Parathyroid adenoma (tissue), 2 donors: ENCODE measurements around the gene SYT7.

Source experiments
- H2AFZ ChIP-seq: fragments of 300-600 bp; sonication (generic); one replicate; pipeline ENCODE4 v1.7.0; 2017; ENCODE audit warnings: antibody characterized with exemption, mild to moderate bottlenecking
- H3K27ac ChIP-seq: fragments of 300-600 bp; sonication (generic); one replicate; pipeline ENCODE4 v1.7.0; 2017
- H3K27me3 ChIP-seq: fragments of 300-600 bp; sonication (generic); one replicate; pipeline ENCODE4 v1.7.0; 2017; ENCODE audit warnings: low read length; ENCODE audit not compliant: control insufficient read depth, insufficient read depth
- H3K36me3 ChIP-seq: fragments of 300-600 bp; sonication (generic); one replicate; pipeline ENCODE4 v1.7.0; 2017; ENCODE audit warnings: low read length; ENCODE audit not compliant: control insufficient read depth, insufficient read depth
- H3K4me1 ChIP-seq: fragments of 300-600 bp; sonication (generic); one replicate; pipeline ENCODE4 v1.7.0; 2017; ENCODE audit warnings: control low read depth
- H3K4me2 ChIP-seq: fragments of 300-600 bp; sonication (generic); one replicate; pipeline ENCODE4 v1.7.0; 2017; ENCODE audit warnings: low read length
- H3K4me3 ChIP-seq: fragments of 300-600 bp; sonication (generic); one replicate; pipeline ENCODE4 v1.7.0; 2017; ENCODE audit warnings: low read depth, low read length
- H3K79me2 ChIP-seq: fragments of 300-600 bp; sonication (generic); one replicate; pipeline ENCODE4 v1.7.0; 2017; ENCODE audit warnings: control low read depth
- H3K9ac ChIP-seq: fragments of 300-600 bp; sonication (generic); one replicate; pipeline ENCODE4 v1.7.0; 2017; ENCODE audit warnings: mild to moderate bottlenecking
- H3K9me3 ChIP-seq: fragments of 300-600 bp; sonication (generic); one replicate; pipeline ENCODE4 v1.7.0; 2017; ENCODE audit warnings: low read length; ENCODE audit not compliant: control insufficient read depth
- CTCF ChIP-seq: fragments of 300-600 bp; sonication (generic); IDR thresholded peaks from one replicate; pipeline ENCODE4 v1.7.0; 2017; ENCODE audit warnings: antibody characterized with exemption, mild to moderate bottlenecking
- donor health status: primary hyperparathyroidism.

SYT7 gene

DNA sequence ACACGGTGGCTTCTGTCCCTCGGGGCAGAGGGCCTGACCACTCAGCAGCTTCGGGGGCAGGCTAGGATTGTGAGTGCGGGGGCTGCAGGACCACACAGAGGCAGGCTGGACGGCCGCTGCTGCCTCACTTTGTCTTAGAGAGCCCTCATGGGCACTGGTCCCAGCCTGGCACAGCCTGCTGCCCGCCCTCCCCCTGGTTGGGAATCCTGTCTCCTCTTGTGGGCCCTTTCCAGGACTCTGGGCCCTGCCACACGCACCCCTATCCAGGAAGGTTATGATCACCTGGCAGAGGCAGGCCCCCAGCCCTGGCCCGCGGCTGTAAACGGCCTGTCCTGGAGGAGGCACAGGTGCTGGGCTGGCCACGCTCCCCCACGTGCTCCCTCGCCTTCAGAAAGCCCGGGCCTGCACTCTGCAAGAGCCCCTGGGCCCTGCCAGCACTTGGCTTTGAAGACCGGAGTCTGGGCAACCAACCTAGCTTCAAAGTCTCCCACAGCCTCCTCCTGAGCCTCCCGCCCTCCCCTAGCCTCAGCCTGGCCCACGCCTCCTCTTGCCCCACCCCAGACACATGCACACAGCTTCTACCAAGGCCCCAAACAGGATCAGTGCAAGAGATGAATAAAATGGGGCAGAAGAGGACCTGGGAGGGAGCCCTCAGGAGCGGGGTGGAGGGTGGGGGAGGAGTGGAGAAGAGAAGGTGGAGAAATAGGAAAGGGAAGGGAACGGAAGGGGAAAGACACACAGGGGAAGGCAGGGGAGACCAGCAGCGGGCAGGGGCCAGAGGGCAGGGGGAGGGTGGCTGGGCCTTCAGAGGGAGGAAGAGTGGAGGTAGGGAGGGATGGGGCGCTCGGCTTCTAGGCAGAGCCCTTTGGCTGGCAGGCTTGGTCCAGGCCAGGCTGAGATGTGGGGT, 31.0 kb downstream of the SYT7 start:
- Histone ChIP-seq H3K27me3 (no peaks in the 10 kb centered on the region), H3K79me2 (no peaks in the 10 kb centered on the region), H3K4me2 (no peak overlapping the region), H3K4me1 (peaks cover 3% of the 10 kb centered on the region), H3K9ac (no peak overlapping the region), H3K4me3 (no peak overlapping the region), H3K36me3 (no peaks in the 10 kb centered on the region), H3K27ac (no peak overlapping the region), H3K9me3 (no peaks in the 10 kb centered on the region), H2AFZ (no peak overlapping the region)
- no peak for TF ChIP-seq CTCF

- Histone ChIP-seq H3K79me2 (no peaks in the 10 kb centered on the region), H3K27me3 (no peaks in the 10 kb centered on the region), H3K27ac (no peak overlapping the region), H3K36me3 (no peaks in the 10 kb centered on the region), H3K4me3 (no peak overlapping the region), H2AFZ (no peak overlapping the region), H3K4me2 (no peak overlapping the region), H3K9me3 (no peaks in the 10 kb centered on the region), H3K4me1 (peaks cover 3% of the 10 kb centered on the region), H3K9ac (no peak overlapping the region)
- TF ChIP-seq CTCF, result no peak
These were observed 31.7 kb downstream of the SYT7 start for GRCh38 chr11:61549177-61549576.

DNA sequence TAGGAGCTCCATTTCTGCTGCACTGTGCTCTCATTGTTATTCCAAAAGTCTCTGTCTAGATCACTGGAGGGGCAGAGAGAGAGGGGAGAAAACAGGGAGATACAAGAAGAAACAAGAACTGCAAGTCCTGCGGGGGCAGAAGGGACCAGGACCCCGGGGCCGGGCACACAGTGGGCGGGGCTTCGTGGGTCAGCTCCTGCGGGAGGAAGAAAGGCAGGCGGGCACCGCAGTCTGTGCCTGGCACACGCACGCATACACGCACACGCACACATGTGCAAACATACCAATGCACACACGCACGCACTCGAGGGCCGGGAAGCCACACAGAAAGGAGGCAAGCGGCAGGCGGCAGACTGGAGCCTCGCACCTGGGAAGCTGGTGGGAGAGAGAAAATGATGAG, 33.6 kb downstream of the SYT7 start:
- Histone ChIP-seq H3K4me2 (no peak overlapping the region), H3K27me3 (no peaks in the 10 kb centered on the region), H3K4me3 (no peak overlapping the region), H3K79me2 (no peaks in the 10 kb centered on the region), H3K27ac (no peak overlapping the region), H3K4me1 (peaks cover 3% of the 10 kb centered on the region), H3K9me3 (no peaks in the 10 kb centered on the region), H3K36me3 (no peaks in the 10 kb centered on the region), H2AFZ (no peak overlapping the region), H3K9ac (no peak overlapping the region)
- TF ChIP-seq CTCF, result no peak

- H3K9me3 ChIP-seq, result no peaks in the 10 kb centered on the region
- no peak overlapping the region for H2AFZ ChIP-seq
- peaks cover 2% of the 10 kb centered on the region for H3K4me1 ChIP-seq
- H3K36me3 ChIP-seq, result no peaks in the 10 kb centered on the region
- TF ChIP-seq CTCF, result no peak
- no peak overlapping the region for H3K4me2 ChIP-seq
- no peak overlapping the region for H3K27ac ChIP-seq
- no peaks in the 10 kb centered on the region for H3K27me3 ChIP-seq
- H3K4me3 ChIP-seq, result no peak overlapping the region
- H3K9ac ChIP-seq, result no peak overlapping the region
- no peaks in the 10 kb centered on the region for H3K79me2 ChIP-seq
These were observed 34.2 kb downstream of the SYT7 start for GRCh38 chr11:61546663-61547062.

- no peaks in the 10 kb centered on the region for H3K79me2 ChIP-seq
- H3K27me3 ChIP-seq, result no peaks in the 10 kb centered on the region
- TF ChIP-seq CTCF, result no peak
- no peaks in the 10 kb centered on the region for H3K4me1 ChIP-seq
- H3K9ac ChIP-seq, result no peak overlapping the region
- H3K27ac ChIP-seq, result no peak overlapping the region
- no peak overlapping the region for H3K4me3 ChIP-seq
- H2AFZ ChIP-seq, result no peak overlapping the region
- H3K9me3 ChIP-seq, result no peaks in the 10 kb centered on the region
- H3K36me3 ChIP-seq, result no peaks in the 10 kb centered on the region
- no peak overlapping the region for H3K4me2 ChIP-seq
These were observed 35.0 kb downstream of the SYT7 start for GRCh38 chr11:61545921-61546320.
